ENCODE results near the gene MRGPRD.

- TF ChIP-seq REST (IDR thresholded peaks at IDR 0.05; ENCODE audit: low read depth) (no peak), CTCF (IDR thresholded peaks at IDR 0.05 in 2 of 3, conservative IDR thresholded peaks at IDR 0.05 in 1 of 3; ENCODE audit: borderline replicate concordance in 1 of 3, insufficient read depth in 1 of 3, low read depth in 2 of 3, low read length in 2 of 3) (no peak), CBX3 (IDR thresholded peaks at IDR 0.05; ENCODE audit: low read depth) (no peak)
These were observed 47.1 kb upstream of the MRGPRD start for GRCh38 chr11:69027704-69028372.

All from HCT116 (cell line).